Measurements from ENCODE around the gene PTGR3.

GRCh38 chr18:75210274-75211001 lies 1.5 kb upstream of the PTGR3 start, which contains the start of gene TSHZ1:
- no peak for TF ChIP-seq CTCF (IDR thresholded peaks at IDR 0.05 in 8 of 11, conservative IDR thresholded peaks at IDR 0.05 in 3 of 11)
- peak in 2 of 3 donors; percentile 37 to 83 for TF ChIP-seq POLR2AphosphoS5 (IDR thresholded peaks at IDR 0.05)
- peak in 1 of 3 donors; percentile 88 for TF ChIP-seq POLR2A (IDR thresholded peaks at IDR 0.05)
